Thyroid gland (tissue), 4 donors: ENCODE data around the gene CDHR2.

Experiments
- CTCF ChIP-seq, 6 experiments: fragments of 200-600 bp in 3 of 6; fragments of 450-650 bp in 3 of 6; sonication (generic) in 3 of 6; IDR thresholded peaks; one replicate each; pipeline ENCODE4 v1.5.1; 2016 to 2019; ENCODE audit warnings: antibody characterized with exemption in 6 of 6, mild to moderate bottlenecking in 2 of 6, inconsistent platforms in 1 of 6, moderate library complexity in 1 of 6
- POLR2A ChIP-seq, 2 donors: fragments of 450-650 bp; IDR thresholded peaks; one replicate each; pipeline ENCODE4 v1.6.1; 2017; ENCODE audit warnings: antibody characterized with exemption in 2 of 2, mild to moderate bottlenecking in 2 of 2, moderate library complexity in 1 of 2

GRCh38 chr5:176628406-176629228 is 79.5 kb downstream of the CDHR2 start:
- TF ChIP-seq CTCF (IDR thresholded peaks at IDR 0.05) (no peak), POLR2A (IDR thresholded peaks at IDR 0.05) (no peak)
